ENCODE results near the gene TARP.
A peak's percentile ranks its signal among the peaks of the same experiment; 100 is the strongest.

Gene TARP

DNA sequence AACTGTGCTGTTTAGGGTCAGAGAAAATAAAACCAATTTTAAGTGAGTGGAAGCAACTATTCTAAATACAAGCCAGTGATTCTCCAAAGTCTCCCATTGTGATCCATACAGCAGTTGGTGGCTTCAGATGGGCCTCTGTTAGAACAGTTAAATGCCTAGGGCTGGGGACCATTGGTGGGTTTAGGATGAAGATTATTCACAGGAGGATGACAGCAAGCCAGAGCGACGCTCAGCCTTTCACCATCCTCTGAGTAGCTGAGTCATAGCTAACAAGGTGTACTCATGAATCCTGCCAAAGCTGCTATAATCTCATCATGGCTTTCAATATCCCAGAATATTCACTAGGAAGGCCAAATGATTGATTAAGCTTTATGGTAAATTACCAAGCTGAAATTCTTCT lies 55.8 kb downstream of the TARP start:
- DNase-seq (ENCODE audit: low read depth, low spot score): no peak

DNA sequence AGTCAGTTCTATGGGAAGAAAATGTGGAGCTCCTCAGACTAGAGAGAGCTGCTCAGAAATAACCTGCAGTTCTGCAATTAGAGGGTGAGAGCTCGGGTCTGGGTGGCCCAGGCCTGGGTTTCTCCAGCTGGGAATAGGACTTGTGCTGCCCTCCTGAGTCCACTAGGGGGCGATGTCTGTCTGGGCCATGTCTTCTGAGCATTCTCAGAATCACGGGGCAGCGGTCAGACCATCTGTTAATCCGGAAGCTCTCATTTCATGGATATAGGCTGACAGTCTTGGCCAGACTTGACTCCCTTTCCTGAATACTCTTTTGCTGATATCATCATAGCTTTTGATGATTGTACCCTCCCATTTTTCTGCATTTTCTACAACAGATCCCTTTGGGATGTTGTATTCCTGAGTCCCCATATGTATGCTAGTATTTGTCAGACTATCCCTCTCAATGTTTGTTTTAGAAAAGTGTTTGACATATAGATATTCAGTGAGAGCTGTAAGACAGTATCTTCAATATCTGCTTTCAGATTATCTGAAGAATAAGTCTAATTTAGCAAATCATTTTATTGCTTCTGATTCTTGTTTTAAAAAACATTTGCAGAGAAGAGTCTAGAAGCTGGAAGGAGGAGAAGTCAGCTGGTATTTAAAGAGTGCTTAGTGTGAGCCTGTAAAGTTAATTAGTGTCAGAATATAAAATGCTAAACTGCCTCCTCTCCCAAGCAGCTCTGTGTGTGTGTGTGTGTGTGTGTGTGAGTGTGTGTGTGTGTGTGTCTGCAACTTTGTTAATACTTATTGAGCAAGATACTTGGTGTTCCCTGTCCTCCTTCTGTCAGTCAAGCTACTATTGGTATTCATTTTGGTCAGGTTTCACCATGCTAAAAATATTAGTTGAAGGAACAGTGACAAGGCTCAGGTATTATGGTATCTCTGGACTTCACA lies 57.4 kb downstream of the TARP start:
- DNase-seq (ENCODE audit: low read depth, low spot score): peak; percentile 89

DNA sequence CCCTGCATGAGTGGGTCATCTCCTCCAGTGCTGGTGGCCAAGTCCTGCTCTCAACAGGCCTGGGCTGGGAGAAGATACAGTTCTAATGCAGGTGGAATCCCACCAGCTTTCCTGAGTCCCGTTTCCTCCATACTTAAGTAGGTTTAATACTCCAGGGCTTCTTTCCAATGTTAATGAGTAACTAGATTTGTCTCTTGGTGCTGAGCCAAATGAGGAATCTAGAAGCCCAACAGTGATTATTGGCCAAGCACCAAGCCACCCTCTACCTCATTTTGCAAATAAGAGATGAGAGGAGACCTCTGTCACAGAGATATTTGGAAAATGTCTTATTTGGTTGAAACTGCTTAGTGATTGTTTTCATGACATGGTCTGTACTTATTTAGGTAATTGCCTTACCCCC lies 58.3 kb downstream of the TARP start:
- DNase-seq (ENCODE audit: low read depth, low spot score): no peak

DNA sequence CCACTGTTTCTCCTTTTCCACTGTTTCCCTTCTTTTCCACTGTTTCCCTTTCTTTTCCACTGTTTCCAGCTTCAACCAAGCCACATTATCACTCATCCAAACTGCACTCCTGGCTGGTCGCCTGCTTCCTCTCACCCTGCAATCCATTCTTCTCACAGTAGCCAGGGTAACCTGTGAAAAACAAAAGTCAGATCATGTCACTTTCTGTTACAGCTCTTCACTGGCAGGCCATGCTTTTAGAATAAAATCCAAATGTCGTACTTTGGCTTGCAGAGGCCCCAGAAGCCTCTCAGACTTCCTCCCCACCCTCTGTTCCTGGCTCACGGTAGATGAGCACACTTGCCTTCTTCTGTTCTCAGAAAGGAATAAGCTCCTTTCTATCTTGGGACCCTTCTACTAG lies 61.5 kb downstream of the TARP start:
- DNase-seq (ENCODE audit: low read depth, low spot score): no peak

DNA sequence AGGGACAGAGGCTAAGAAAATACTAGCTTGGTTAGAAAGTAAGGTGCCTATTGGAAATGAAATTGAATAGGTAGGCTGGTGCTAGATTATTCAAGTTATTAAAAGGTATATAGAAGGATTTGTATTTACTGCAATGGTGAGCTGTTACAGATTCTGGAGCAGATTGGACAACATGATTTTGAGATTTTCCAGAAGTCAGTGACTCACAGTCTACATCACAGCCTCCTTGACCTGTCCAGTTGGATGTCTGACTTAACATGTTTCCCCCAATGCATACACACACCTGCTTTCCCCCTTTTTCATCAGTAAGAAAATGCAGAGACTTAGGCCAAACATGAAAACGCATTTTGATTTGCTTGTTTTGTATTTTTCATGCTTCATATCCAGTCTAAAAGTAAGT lies 62.0 kb downstream of the TARP start:
- DNase-seq (ENCODE audit: low read depth, low spot score): no peak

All from ELF-1 (cell line).